NCI-H2196 (cell line): ENCODE results near the gene FBXO31.
"Not testable (repeated sequence)": the region's sequence is repeated elsewhere in the genome, so short reads cannot be mapped to it uniquely, and the experiment has no call there.

Experiments used
- DNase-seq: peaks from one replicate; lab custom pipeline; 2025; ENCODE audit not compliant: unreplicated experiment; lab: John Stamatoyannopoulos, UW

The FBXO31 gene

DNA sequence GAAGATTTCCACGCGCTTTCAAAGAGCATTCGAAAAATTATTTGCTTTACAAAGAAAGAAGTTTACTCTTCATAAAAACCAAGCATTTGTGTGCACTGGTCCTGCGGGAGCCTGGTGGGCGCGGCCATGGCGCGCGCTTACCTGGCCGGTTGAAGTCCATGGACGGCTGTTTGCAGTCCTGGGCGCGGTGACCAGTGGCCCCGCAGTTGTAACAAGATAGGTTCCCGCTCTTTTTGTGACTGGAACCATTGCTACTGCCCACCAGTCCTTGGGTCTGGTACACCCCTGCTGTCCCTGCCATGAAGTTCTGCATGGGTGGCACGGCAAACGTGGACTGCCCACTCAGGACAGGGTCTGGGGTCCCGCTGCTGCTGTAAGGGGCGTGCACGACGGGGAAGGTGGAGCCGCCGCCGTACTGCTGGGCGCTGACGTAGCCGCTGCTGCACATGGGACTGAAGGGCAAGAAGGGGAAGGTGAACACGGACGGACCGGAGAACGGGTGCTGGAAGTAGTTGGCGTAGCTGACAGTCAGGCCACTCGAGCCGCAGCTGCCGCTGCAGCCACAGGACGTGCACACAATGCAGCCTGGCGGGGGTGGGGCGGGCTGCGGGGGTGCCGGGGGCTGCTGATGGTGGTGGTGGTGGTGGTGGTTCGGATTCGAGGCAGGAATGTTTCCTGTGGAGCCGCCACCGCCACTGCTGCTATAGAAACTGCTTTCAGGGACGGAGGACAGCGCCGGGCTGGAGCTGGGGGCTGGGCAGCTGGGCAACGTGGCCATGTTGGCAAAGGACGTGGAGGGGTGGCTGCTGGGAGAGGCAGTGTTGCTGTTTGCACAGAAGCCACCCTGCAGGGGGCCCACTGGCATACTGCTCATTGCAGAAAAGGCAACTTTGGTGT is 28.0 kb upstream of the FBXO31 start:
- DNase-seq: no peak

- DNase-seq: no peak
Observed at GRCh38 chr16:87410968-87411367, 27.4 kb upstream of the FBXO31 start.

DNA sequence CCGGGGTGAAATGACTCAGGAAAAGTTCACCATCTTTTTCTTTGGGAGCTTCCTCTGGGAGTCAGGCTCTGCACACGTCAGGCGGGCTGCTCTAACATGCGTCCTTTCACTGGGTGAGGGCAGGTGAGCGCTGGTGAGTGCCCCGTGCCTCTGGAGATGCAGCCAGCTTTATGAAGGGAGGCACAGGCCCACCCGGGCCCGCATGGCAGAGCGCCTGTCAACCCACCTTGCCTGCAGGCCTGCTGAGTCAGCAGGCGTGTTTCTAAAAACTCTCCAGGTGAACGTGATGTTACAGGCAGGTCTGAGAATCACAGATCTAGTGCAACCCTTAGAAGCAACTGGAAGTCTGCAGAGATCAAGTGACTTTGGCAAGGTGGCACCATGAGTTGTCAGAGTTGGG is 27.0 kb upstream of the FBXO31 start:
- DNase-seq: no peak

GRCh38 chr16:87409781-87410180 is 26.2 kb upstream of the FBXO31 start:
- no peak for DNase-seq

GRCh38 chr16:87409153-87409552 is 25.6 kb upstream of the FBXO31 start:
- no peak for DNase-seq

DNA sequence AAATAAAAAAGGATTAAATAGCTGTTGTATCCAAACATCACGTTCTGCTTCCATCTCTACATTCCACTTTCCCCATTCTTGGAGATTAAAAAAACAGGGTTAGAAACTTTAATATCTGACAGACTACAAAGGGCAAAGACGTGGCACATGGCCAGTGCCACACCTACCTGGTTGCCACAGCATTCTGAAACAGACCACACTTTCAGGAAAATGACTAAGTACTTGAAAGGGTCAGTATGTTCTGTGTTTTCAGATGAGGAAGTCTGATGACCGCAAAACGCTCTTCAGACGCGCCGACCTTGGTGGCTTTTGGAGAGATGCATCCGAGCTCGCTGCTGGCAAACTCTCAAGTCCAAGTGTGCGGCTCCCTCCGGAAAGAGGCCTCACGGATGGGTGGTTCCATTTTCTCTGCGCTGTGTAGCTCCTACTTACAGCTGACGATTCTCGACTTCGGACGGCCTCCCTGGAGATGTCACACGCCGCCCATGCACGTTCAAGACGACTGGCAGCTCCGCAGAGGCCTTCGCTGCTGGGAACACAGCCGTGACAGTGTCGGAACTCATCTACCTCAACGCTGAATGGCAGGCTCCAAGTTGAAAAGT is 24.0 kb upstream of the FBXO31 start:
- no peak for DNase-seq

DNA sequence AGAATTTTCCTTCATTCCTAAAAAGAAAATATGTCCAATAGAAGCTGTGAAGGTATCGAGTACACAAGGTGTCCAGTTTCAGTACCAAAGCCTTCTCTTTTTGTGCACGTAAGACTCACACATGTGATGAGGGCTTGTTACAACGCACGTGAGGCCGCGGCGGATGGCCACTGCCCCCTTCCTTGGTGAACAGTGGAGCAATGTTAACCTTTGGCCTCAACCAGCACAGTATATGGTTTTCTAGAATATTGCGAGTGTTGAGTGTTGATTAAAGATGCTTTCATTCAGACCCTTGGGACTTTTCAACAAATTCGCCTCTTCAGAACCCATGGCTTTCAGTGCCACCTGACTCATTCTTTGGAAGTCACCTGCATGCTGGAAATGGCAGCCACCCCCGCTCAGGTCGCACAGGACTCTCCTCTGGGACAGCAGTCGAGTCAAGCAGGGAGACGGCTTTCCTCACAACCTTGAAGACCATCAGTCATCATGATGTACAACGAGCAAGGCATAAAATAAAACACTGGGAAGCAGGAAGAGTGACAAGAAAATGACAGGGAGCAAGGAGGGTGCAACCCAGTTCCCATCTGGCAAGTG is 23.0 kb upstream of the FBXO31 start:
- DNase-seq: no peak

GRCh38 chr16:87404764-87405625 is 21.4 kb upstream of the FBXO31 start:
- no peak for DNase-seq

DNA sequence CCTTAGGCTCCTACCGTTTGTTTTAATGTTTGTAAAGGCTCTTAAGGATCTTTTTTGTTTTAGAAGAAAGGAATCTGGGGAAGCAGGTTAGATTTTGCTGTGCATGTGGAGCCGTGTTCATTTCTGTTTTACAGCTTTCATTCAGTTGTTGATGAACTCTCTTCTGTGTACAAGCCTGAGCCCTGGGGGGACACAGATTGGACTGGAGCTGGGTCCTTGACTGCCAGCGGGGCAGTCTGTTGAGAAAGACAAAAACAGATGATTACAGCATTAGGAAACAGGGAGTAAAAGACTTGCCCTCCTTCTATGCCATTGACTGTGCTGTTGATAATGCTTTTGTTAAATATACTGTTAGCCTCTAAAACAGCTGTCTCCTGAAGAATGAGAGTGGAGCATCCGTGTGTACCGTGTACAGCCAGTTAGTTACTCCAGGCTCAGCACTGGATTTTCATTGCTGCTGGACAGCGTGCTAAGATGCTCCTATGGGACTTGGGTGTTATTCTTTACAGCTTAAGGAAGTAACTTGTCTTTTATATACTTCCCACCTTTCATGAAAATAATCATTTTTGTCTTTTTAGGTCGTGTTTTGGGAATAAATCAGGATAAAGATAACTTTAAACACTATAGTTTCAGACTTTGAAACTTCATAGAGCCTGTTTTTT is 11.7 kb upstream of the FBXO31 start:
- DNase-seq: no peak

DNA sequence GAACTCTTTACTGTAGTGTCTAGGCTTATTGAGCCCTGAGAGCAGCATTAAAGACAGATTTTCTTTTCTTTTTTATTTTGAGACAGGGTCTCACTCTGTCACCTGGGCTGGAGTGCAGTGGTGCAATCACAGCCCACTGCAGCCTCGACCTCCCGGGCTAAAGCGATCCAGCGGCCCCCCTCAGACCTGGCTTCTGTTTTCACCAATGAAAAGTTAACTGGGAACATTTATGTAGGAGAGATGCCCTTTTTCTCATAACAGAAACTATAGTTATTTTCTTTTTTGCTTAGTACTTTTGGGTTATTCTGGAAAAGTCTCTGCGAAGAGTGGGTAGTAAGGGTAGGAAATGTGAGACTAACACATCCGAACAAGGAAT is 10.1 kb upstream of the FBXO31 start:
- no peak for DNase-seq

- DNase-seq: no peak
Observed at GRCh38 chr16:87392821-87393679, 9.5 kb upstream of the FBXO31 start.

- DNase-seq: peak; percentile 86
Observed at GRCh38 chr16:87391950-87392820, 8.6 kb upstream of the FBXO31 start, which contains the start of gene MAP1LC3B. Gene MAP1LC3B (plus strand): TSS chr16:87392336. CDS start chr16:87392428, 92 bp downstream.

DNA sequence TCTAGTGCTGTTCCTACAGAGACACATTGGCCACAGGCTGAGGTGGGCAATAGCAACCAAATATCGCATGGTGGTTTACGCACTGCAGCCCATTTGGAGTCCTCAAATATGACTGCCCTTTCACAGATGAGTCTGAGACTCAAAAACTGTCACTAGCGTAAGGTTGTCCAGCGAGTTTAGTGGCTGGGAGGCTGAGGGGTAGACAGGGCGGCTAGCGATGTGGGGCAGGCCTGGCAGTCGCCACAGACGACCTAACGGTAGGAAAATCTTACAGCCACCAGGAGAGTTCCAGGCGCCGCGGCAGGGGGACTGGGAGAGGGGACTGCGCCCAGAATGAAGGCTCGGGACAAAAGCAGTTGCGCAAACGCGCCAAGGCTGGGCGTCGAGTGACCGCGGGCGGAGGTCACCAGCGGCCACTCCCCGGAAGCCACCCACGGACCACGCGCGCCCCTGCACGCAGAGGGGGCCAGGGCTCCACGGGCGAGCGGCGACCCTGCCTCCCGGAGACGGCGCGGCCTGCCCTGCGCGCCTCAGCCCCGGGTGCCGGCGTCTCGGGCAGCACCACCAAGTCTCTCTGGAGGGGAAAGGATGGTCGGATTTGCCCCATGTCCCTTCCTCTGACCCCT is 7.9 kb upstream of the FBXO31 start:
- no peak for DNase-seq

DNA sequence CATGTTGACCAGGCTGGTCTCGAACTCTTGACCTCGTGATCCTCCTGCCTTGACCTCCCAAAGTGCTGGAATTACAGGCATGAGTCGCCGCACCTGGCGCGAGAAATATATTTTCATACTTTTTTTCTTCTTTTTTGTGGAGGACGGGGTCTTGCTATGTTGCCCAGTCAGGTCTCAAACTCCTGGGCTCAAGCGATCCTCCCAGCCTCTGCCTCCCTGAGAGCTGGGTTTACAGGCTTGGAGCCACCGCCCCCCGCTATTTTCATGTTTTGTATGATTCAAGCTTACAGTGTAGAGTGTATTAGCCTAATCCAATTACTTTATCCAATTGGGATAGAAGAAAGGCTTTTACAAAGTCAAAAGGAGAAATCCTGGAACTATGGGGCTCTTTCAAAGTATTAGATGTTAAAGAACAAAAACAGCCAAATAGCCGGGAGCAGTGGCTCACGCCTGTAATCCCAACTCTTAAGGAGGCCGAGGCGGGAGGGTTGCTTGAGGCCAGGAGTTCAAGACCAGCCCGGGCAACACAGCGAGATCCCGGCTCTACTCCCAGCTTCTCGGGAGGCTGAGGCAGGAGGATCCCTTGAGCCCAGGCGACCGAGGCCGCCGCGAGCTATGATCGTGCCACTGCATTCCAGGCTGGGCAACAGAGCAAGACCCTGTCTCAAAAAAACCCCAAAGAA is 7.2 kb upstream of the FBXO31 start:
- no peak for DNase-seq

GRCh38 chr16:87389914-87390313 is 6.3 kb upstream of the FBXO31 start:
- DNase-seq: not testable (repeated sequence)

- no peak for DNase-seq
Observed at GRCh38 chr16:87389245-87389644, 5.7 kb upstream of the FBXO31 start.

- DNase-seq: no peak
Observed at GRCh38 chr16:87388818-87389134, 5.2 kb upstream of the FBXO31 start.
